Uterine smooth muscle cell (primary cell): Measurements from ENCODE around the gene PWP1. TPM values are rescaled to one million over a fixed set of nuclear protein-coding genes. Genes with fewer than 3 reads are reported as not detected.

ENCODE experiments used
- total RNA-seq: library from RNA; depleted of rRNA; stranded (reverse); fragments of >200 nt; gene quantifications from 2 replicates; pipeline ENCODE4 v1.2.3, GENCODE V29; 2014

PWP1 gene
- total RNA-seq, result 104 and 200 TPM in 2 replicates

DNA sequence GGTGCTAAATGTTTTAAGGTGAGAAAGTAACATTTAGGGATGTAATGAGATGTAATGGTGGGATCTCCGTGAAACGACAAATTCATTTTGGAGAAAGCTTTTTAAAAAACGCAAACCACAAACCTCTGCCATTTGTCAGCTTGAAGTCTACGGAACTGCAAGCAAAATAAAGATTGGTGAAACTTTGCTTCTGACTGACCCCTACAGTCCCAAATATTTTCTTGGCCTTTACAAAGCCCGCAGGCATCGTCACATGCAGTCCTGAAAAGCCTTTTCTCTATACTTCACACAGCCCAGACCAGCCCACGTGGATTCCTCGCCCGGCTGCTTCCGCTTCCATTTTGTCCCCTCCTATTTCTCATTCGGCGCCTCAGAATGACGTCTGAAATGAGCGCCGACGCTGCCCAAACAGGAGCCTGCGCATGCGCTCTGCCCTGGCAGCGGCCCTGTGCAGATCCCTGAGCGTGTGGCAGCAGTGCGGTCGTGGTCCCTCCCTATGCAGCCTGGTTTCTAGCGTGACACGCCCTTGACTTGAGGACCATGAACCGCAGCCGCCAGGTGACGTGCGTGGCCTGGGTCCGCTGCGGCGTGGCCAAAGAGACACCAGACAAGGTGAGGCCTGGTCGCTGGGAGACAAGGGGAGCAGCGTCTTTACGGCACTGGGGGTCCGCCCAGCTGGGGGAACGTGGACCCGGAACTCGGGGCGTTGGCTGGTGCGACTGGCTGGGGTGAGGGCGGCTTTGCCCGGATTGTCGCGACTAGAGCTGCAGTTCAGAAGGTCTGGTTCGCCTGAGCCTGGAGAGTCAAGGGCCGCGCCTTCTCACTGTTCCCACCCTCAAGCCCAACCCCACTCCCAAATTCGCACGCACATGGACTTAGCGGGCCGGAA is at the start of gene PWP1:
TSS of gene PWP1 (plus strand) at position 440 of the 889 bp plus-strand sequence. CDS start at position 541, 101 bp downstream.

DNA sequence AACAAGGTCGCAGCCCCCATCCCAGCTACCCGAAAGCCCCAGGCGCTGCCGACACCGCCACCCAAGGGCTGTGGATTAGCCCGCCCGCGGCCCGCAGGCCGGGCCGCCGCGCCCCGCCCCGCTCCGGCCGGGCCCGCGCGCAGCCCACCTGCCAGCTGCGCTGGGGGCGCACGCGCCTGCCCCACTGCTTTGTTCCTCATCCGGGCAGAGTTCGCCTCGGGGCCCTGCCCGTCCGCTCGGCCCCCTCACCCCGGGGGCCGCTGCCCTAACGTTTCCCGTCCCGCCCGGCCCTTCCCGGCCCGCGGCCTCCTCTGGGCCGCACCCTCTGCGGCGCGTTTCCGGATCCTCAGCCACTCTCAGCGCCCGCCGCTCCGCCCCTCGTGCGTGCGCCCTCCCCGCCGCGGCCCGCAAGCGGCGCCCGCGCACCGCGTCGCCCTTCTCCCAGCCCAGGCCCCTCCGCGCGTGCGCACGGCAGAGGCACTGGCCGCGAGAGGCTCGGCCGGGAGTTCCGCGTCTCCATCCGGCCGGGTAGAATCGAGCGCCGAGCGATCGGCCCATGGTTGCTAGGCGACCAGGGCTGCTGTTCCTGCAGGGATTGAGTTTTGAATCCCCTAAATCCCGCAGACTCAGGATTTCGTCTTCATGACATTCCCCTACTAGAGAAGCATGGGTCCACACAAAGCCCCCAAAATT is 75.4 kb downstream of the PWP1 start, which contains the start of gene PRDM4:
TSS of gene PRDM4 (minus strand) at position 329 of the 693 bp plus-strand sequence. CDS start 622 bp downstream, outside the sequence.

Other genes starting within 250 kb of the PWP1 start
- 29.9 and 30.7 TPM in 2 replicates for gene PRDM4, start 75.3 kb downstream of the PWP1 start, total RNA-seq
- not detected in 2 replicates for gene ASCL4, start 88.9 kb downstream of the PWP1 start, total RNA-seq